IMR-90 (cell line): ENCODE results near the gene ANKRD34C. TPM values are rescaled to one million over a fixed set of nuclear protein-coding genes. Genes with fewer than 3 reads are reported as not detected.

Experiments used
- ATAC-seq: fragments of 200-7000 bp; cut with Tn5 transposase; 2 replicates; pipeline ENCODE4 v1.9.1; 2020; ENCODE audit warnings: low read depth, mild to moderate bottlenecking, moderate library complexity
- BruUV-seq: library from RNA; stranded (reverse); fragments of 400-500 nt; replicated peaks from 2 replicates; lab custom pipeline; 2021; lab: Mats Ljungman, UMichigan
- CTCF ChIA-PET: fragments of 300-600 bp; formaldehyde crosslinking; extraction: SDS; loops from one replicate; lab custom pipeline; 2021; ENCODE audit warnings: antibody characterized with exemption; lab: Yijun Ruan, JAX
- POLR2A ChIA-PET: fragments of 300-600 bp; sonication (Branson Sonifier 250); formaldehyde crosslinking; loops from one replicate; lab custom pipeline; 2022; ENCODE audit warnings: antibody characterized with exemption; ENCODE audit not compliant: unreplicated experiment; lab: Charles Lee
- DNase-seq: peaks from one replicate; pipeline ENCODE4 v3.0.0; 2013
- H2AFZ ChIP-seq: replicated peaks from 2 replicates; pipeline ENCODE3; 2013; ENCODE audit warnings: low read length, mild to moderate bottlenecking; ENCODE audit not compliant: poor library complexity
- H2AK5ac ChIP-seq: 2 replicates; pipeline ENCODE4 v1.6.1; 2013; ENCODE audit warnings: low read depth, low read length, inconsistent platforms
- H2AK9ac ChIP-seq: replicated peaks from 2 replicates; pipeline ENCODE3; 2013; ENCODE audit warnings: mild to moderate bottlenecking, low read depth, low read length, moderate library complexity; ENCODE audit not compliant: poor library complexity
- H2BK120ac ChIP-seq: 2 replicates; pipeline ENCODE4 v1.6.1; 2013; ENCODE audit warnings: low read depth, low read length, inconsistent platforms
- H2BK15ac ChIP-seq: 3 replicates; pipeline ENCODE4 v1.6.1; 2013; ENCODE audit warnings: low read depth, low read length, inconsistent platforms
- H2BK20ac ChIP-seq: 2 replicates; pipeline ENCODE4 v1.6.1; 2013; ENCODE audit warnings: low read depth, mild to moderate bottlenecking, inconsistent platforms, low read length, moderate library complexity
- H2BK5ac ChIP-seq: 2 replicates; pipeline ENCODE4 v1.6.1; 2013; ENCODE audit warnings: mild to moderate bottlenecking, low read depth, low read length, inconsistent platforms; ENCODE audit not compliant: poor library complexity, severe bottlenecking
- H3K14ac ChIP-seq: replicated peaks from 2 replicates; pipeline ENCODE4 v1.6.1; 2013; ENCODE audit warnings: low read depth, low read length, inconsistent platforms
- H3K18ac ChIP-seq: 2 replicates; pipeline ENCODE4 v1.6.1; 2013; ENCODE audit warnings: low read depth, low read length, control low read depth
- H3K23ac ChIP-seq: 2 replicates; pipeline ENCODE4 v1.6.1; 2013; ENCODE audit warnings: low read depth, low read length, inconsistent platforms
- H3K27ac ChIP-seq: 2 replicates; pipeline ENCODE4 v1.5.1; 2013; ENCODE audit warnings: mild to moderate bottlenecking, control low read depth, low read length; ENCODE audit not compliant: insufficient read depth
- H3K27me3 ChIP-seq: 2 replicates; pipeline ENCODE4 v1.6.1; 2013; ENCODE audit warnings: low read length; ENCODE audit not compliant: control insufficient read depth, insufficient read depth
- H3K36me3 ChIP-seq: 2 replicates; pipeline ENCODE4 v1.6.1; 2013; ENCODE audit warnings: low read length, mixed read lengths; ENCODE audit not compliant: control insufficient read depth, insufficient read depth
- H3K4ac ChIP-seq: 2 replicates; pipeline ENCODE4 v1.6.1; 2013; ENCODE audit warnings: low read depth, low read length, inconsistent platforms
- H3K4me1 ChIP-seq: 2 replicates; pipeline ENCODE4 v1.6.1; 2013; ENCODE audit warnings: low read length, mixed read lengths; ENCODE audit not compliant: control insufficient read depth, insufficient read depth
- H3K4me2 ChIP-seq: 2 replicates; pipeline ENCODE4 v1.6.1; 2013; ENCODE audit warnings: low read depth, mild to moderate bottlenecking, control low read depth, low read length, moderate library complexity
- H3K4me3 ChIP-seq: 2 replicates; pipeline ENCODE4 v1.5.1; 2013; ENCODE audit warnings: low read depth, mild to moderate bottlenecking, control low read depth, low read length, moderate library complexity; ENCODE audit not compliant: insufficient read depth
- H3K56ac ChIP-seq: 2 replicates; pipeline ENCODE4 v1.6.1; 2013; ENCODE audit warnings: low read length, inconsistent platforms; ENCODE audit not compliant: insufficient read depth; ENCODE audit errors: extremely low read depth
- H3K79me1 ChIP-seq, 2 experiments: 2 replicates each; pipeline ENCODE4 v1.6.1; 2013; ENCODE audit warnings: low read length in 2 of 2, inconsistent platforms in 1 of 2, low read depth in 1 of 2
- H3K9ac ChIP-seq: 2 replicates; pipeline ENCODE4 v1.6.1; 2013; ENCODE audit warnings: low read depth, low read length, control low read depth
- H3K9me1 ChIP-seq: 2 replicates; pipeline ENCODE4 v1.6.1; 2013; ENCODE audit warnings: low read length, inconsistent platforms; ENCODE audit not compliant: insufficient read depth
- H3K9me3 ChIP-seq: 2 replicates; pipeline ENCODE4 v1.6.1; 2013; ENCODE audit warnings: low read length; ENCODE audit not compliant: control insufficient read depth, insufficient read depth
- H4K20me1 ChIP-seq: 2 replicates; pipeline ENCODE4 v1.6.1; 2013; ENCODE audit warnings: low read length, inconsistent platforms; ENCODE audit not compliant: insufficient read depth
- H4K5ac ChIP-seq: 2 replicates; pipeline ENCODE4 v1.6.1; 2013; ENCODE audit warnings: mild to moderate bottlenecking, low read depth, low read length, control low read depth
- H4K8ac ChIP-seq, 2 experiments: 2 replicates each; pipeline ENCODE4 v1.6.1; 2013; ENCODE audit warnings: low read depth in 2 of 2, low read length in 2 of 2, control low read depth in 1 of 2, inconsistent platforms in 1 of 2
- H4K91ac ChIP-seq: 2 replicates; pipeline ENCODE4 v1.6.1; 2013; ENCODE audit warnings: low read depth, low read length, inconsistent platforms; ENCODE audit not compliant: insufficient read depth
- CTCF ChIP-seq: conservative IDR thresholded peaks from 2 replicates; pipeline ENCODE4 v1.5.1; 2012; ENCODE audit warnings: mild to moderate bottlenecking, low read depth, low read length, improper control_type of control experiment
- MXI1 ChIP-seq: IDR thresholded peaks from 2 replicates; pipeline ENCODE4 v1.6.1; 2012; ENCODE audit warnings: low read depth, mild to moderate bottlenecking, low read length, moderate library complexity, borderline replicate concordance
- WGBS, 2 experiments: methylation state at CpG; one replicate each; pipeline versions ENCODE4 v1.1.5 to v1.1.7; 2013; ENCODE audit warnings: missing lambda C conversion rate in 2 of 2; ENCODE audit not compliant: insufficient read length in 1 of 2; ENCODE audit errors: extremely low coverage in 2 of 2; 5-methylcytosine and 5-hydroxymethylcytosine counted together
- dilution Hi-C: fragments of 300-500 bp; cut with HindIII; formaldehyde crosslinking; loops from one replicate; pipeline ENCODE4 v1.14.3; 2018; ENCODE audit warnings: low sequenced_read_pairs; ENCODE audit not compliant: unreplicated experiment
- in situ Hi-C: fragments of 300-500 bp; cut with MboI; formaldehyde crosslinking; loops from 3 replicates; pipeline ENCODE4 v1.14.3; 2019; ENCODE audit warnings: low sequenced_read_pairs, inconsistent platforms, mixed read lengths
- intact Hi-C: fragments of 100-400 bp; cut with micrococcal nuclease; formaldehyde crosslinking; loops from 2 replicates; pipeline ENCODE4 v1.10.0; 2022
- polyA plus RNA-seq, 3 experiments: library from polyadenylated mRNA; depleted of rRNA; stranded (reverse); fragments of >200 nt; gene quantifications; 2 replicates each; pipeline ENCODE4 v1.2.3, GENCODE V29; 2012; ENCODE audit warnings: low replicate concordance in 1 of 3
- total RNA-seq: library from RNA; depleted of rRNA; stranded (reverse); fragments of >200 nt; gene quantifications from 2 replicates; pipeline ENCODE4 v1.2.3, GENCODE V29; 2012

Gene ANKRD34C
- total and polyA plus RNA-seq, 2 of the 4 experiments (the other 2 are of a cell fraction): not detected

- no peak overlapping the region for H2AK9ac ChIP-seq
- POLR2A ChIA-PET: no interaction called here
- peaks cover 6% of the 10 kb centered on the region; the same call in 1 of the 2 replicates for H3K4me1 ChIP-seq
- dilution Hi-C loops (no loop called here), in situ Hi-C loops (no loop called here), intact Hi-C loops (no loop called here)
- H3K9ac ChIP-seq: no peak overlapping the region
- H3K79me1 ChIP-seq: peaks cover 42 to 81% of the 10 kb centered on the region in 2 experiments
- TF ChIP-seq MXI1 (no peak), CTCF (no peak)
- H3K36me3 ChIP-seq: peaks cover 58% of the 10 kb centered on the region
- H2BK15ac ChIP-seq: no peak overlapping the region
- no peak overlapping the region for H2BK20ac ChIP-seq
- no TSS peak for BruUV-seq
- no peak overlapping the region for H3K14ac ChIP-seq
- no peak for DNase-seq
- H4K5ac ChIP-seq: no peak overlapping the region
- H3K4me3 ChIP-seq: no peak overlapping the region
- H4K91ac ChIP-seq: no peak overlapping the region
- H2AFZ ChIP-seq: no peak overlapping the region
- no peak overlapping the region for H3K4me2 ChIP-seq
- H2AK5ac ChIP-seq: no peak overlapping the region
- peaks cover 20% of the 10 kb centered on the region for H4K20me1 ChIP-seq
- no peak overlapping the region for H2BK5ac ChIP-seq
- peaks cover 19% of the 10 kb centered on the region for H3K9me1 ChIP-seq
- H3K27ac ChIP-seq: no peak overlapping the region
- H2BK120ac ChIP-seq: no peak overlapping the region
- no peak overlapping the region for H3K4ac ChIP-seq
- H3K56ac ChIP-seq: no peak overlapping the region
- no peak overlapping the region for H3K23ac ChIP-seq
- ATAC-seq: no peak
- 92% methylated on average over 2 of the region's 10 CpGs; no CpG with 5 or more reads in 1 of the 2 experiments for WGBS, 2 experiments
- no peaks in the 10 kb centered on the region for H3K27me3 ChIP-seq
- no peaks in the 10 kb centered on the region for H3K9me3 ChIP-seq
- no peak overlapping the region for H4K8ac ChIP-seq
- CTCF ChIA-PET: no interaction called here
- no peak overlapping the region for H3K18ac ChIP-seq
Observed at GRCh38 chr15:79315623-79316328, 33.3 kb downstream of the ANKRD34C start.
